Vagina (tissue), 2 donors: ENCODE data around the gene DSE. TPM values are rescaled to one million over a fixed set of nuclear protein-coding genes. Genes with fewer than 3 reads are reported as not detected.

Source experiments
- DNase-seq, 2 donors: peaks; one replicate each; pipeline ENCODE4 v3.0.0-alpha.2; 2017; ENCODE audit errors: extremely low spot score in 2 of 2
- H3K27ac ChIP-seq: fragments of 200-600 bp; sonication (generic); one replicate; pipeline ENCODE4 v1.5.1; 2019
- H3K27me3 ChIP-seq: fragments of 200-600 bp; sonication (generic); one replicate; pipeline ENCODE4 v1.5.1; 2019
- H3K36me3 ChIP-seq, 2 donors: fragments of 200-600 bp; sonication (generic); one replicate each; pipeline ENCODE4 v1.5.1; 2017 to 2019
- H3K4me1 ChIP-seq: fragments of 200-600 bp; sonication (generic); one replicate; pipeline ENCODE4 v1.5.1; 2019
- H3K4me3 ChIP-seq, 2 donors: fragments of 200-600 bp; sonication (generic); 1 replicate in 1 of 2; 2 replicates in 1 of 2; pipeline ENCODE4 v1.5.1; 2016 to 2019
- H3K9me3 ChIP-seq: fragments of 200-600 bp; sonication (generic); one replicate; pipeline ENCODE4 v1.5.1; 2019
- CTCF ChIP-seq, 3 experiments: fragments of 450-650 bp in 2 of 3; fragments of 200-600 bp in 1 of 3; sonication (generic) in 1 of 3; IDR thresholded peaks; one replicate each; pipeline ENCODE4 v1.5.1; 2017 to 2019; ENCODE audit warnings: antibody characterized with exemption in 3 of 3, mild to moderate bottlenecking in 2 of 3, moderate library complexity in 2 of 3
- POLR2A ChIP-seq, 2 donors: fragments of 450-650 bp; IDR thresholded peaks; one replicate each; pipeline ENCODE4 v1.6.1; 2017; ENCODE audit warnings: antibody characterized with exemption in 2 of 2, mild to moderate bottlenecking in 2 of 2, moderate library complexity in 2 of 2
- POLR2AphosphoS5 ChIP-seq, 2 donors: sonication (generic); formaldehyde crosslinking; IDR thresholded peaks; one replicate each; pipeline ENCODE4 v1.9.0; 2017; ENCODE audit warnings: antibody characterized with exemption in 2 of 2, mild to moderate bottlenecking in 2 of 2, low read depth in 1 of 2; ENCODE audit not compliant: insufficient read depth in 1 of 2
- intact Hi-C: fragments of 100-400 bp; cut with DNase I; formaldehyde crosslinking; loops from one replicate; pipeline ENCODE4 v1.15.1; 2023
- total RNA-seq: library from RNA; depleted of rRNA; stranded (reverse); fragments of >200 nt; gene quantifications from one replicate; pipeline ENCODE4 v1.2.3, GENCODE V29; 2016

DSE gene
- total RNA-seq, 1 donor from 2014 or later, result 33.1 TPM

GRCh38 chr6:116445102-116445501 is 74.4 kb downstream of the DSE start:
- TF ChIP-seq POLR2A (IDR thresholded peaks at IDR 0.05), result no peak
- H3K27ac ChIP-seq, result no peak overlapping the region
- no peaks in the 10 kb centered on the region for H3K9me3 ChIP-seq
- H3K4me1 ChIP-seq, result peaks cover 6% of the 10 kb centered on the region
- DNase-seq, result no peak
- no peak overlapping the region for H3K4me3 ChIP-seq
- intact Hi-C loops, result no loop called here
- no peaks in the 10 kb centered on the region for H3K27me3 ChIP-seq
- no peaks in the 10 kb centered on the region for H3K36me3 ChIP-seq

GRCh38 chr6:116446399-116446798 is 75.7 kb downstream of the DSE start:
- no peaks in the 10 kb centered on the region for H3K27me3 ChIP-seq
- peaks cover 6% of the 10 kb centered on the region for H3K4me1 ChIP-seq
- H3K9me3 ChIP-seq, result no peaks in the 10 kb centered on the region
- H3K27ac ChIP-seq, result no peak overlapping the region
- TF ChIP-seq POLR2A (IDR thresholded peaks at IDR 0.05), result no peak
- TF ChIP-seq POLR2AphosphoS5 (IDR thresholded peaks at IDR 0.05; ENCODE audit: insufficient read depth in 1 of 2, low read depth in 1 of 2), result no peak
- no peak for TF ChIP-seq CTCF (IDR thresholded peaks at IDR 0.05)
- no peak overlapping the region for H3K4me3 ChIP-seq
- no peaks in the 10 kb centered on the region for H3K36me3 ChIP-seq
- intact Hi-C loops, result no loop called here
- no peak for DNase-seq

GRCh38 chr6:116447052-116447451 is 76.3 kb downstream of the DSE start:
- Histone ChIP-seq H3K4me3 (no peak overlapping the region), H3K27ac (no peak overlapping the region), H3K36me3 (no peaks in the 10 kb centered on the region), H3K4me1 (peaks cover 6% of the 10 kb centered on the region), H3K9me3 (no peaks in the 10 kb centered on the region), H3K27me3 (no peaks in the 10 kb centered on the region)
- DNase-seq, result no peak
- TF ChIP-seq POLR2AphosphoS5 (IDR thresholded peaks at IDR 0.05; ENCODE audit: insufficient read depth in 1 of 2, low read depth in 1 of 2) (no peak), CTCF (IDR thresholded peaks at IDR 0.05) (no peak), POLR2A (IDR thresholded peaks at IDR 0.05) (no peak)
- intact Hi-C loops, result no loop called here

GRCh38 chr6:116447496-116448011 is 76.8 kb downstream of the DSE start:
- Histone ChIP-seq H3K36me3 (no peaks in the 10 kb centered on the region), H3K27me3 (no peaks in the 10 kb centered on the region), H3K4me3 (no peak overlapping the region), H3K9me3 (no peaks in the 10 kb centered on the region), H3K4me1 (peaks cover 6% of the 10 kb centered on the region), H3K27ac (no peak overlapping the region)
- no peak for DNase-seq
- no peak for TF ChIP-seq CTCF (IDR thresholded peaks at IDR 0.05)
- no peak for TF ChIP-seq POLR2A (IDR thresholded peaks at IDR 0.05)
- no peak for TF ChIP-seq POLR2AphosphoS5 (IDR thresholded peaks at IDR 0.05; ENCODE audit: insufficient read depth in 1 of 2, low read depth in 1 of 2)
- intact Hi-C loops, result no loop called here

GRCh38 chr6:116449565-116449964 is 78.8 kb downstream of the DSE start:
- Histone ChIP-seq H3K36me3 (no peaks in the 10 kb centered on the region), H3K27me3 (no peaks in the 10 kb centered on the region), H3K27ac (no peak overlapping the region), H3K4me1 (peaks cover 6% of the 10 kb centered on the region), H3K9me3 (no peaks in the 10 kb centered on the region), H3K4me3 (no peak overlapping the region)
- no peak for TF ChIP-seq CTCF (IDR thresholded peaks at IDR 0.05)
- TF ChIP-seq POLR2AphosphoS5 (IDR thresholded peaks at IDR 0.05; ENCODE audit: insufficient read depth in 1 of 2, low read depth in 1 of 2), result no peak
- TF ChIP-seq POLR2A (IDR thresholded peaks at IDR 0.05), result no peak
- DNase-seq, result no peak
- intact Hi-C loops, result no loop called here
